Measurements from ENCODE around the gene RIIAD1. TPM values are rescaled to one million over a fixed set of nuclear protein-coding genes. Genes with fewer than 3 reads are reported as not detected.

RIIAD1 gene
- polyA plus RNA-seq, 3 donors = 0.24 TPM; not detected in 2

Other genes with a start within 250 kb of the RIIAD1 start
- gene CGN, start 210.1 kb upstream of the RIIAD1 start, polyA plus RNA-seq (ENCODE audit: insufficient read length in 3 of 3) = 10 to 100 TPM; 44.1 to 58.9 (median 50.9) TPM
- gene TUFT1, start 181.2 kb upstream of the RIIAD1 start, polyA plus RNA-seq (ENCODE audit: insufficient read length in 3 of 3) = 10 to 100 TPM in 2 of 3 donors, 1 to 10 TPM in 1; 8.8 to 14.1 (median 11.7) TPM
- 10 to 100 TPM; 18.4 to 28.1 (median 27.0) TPM for gene SNX27, start 109.5 kb upstream of the RIIAD1 start, polyA plus RNA-seq (ENCODE audit: insufficient read length in 3 of 3)
- under 1 TPM; 0.53 to 0.61 (median 0.58) TPM for gene CELF3, start 4.7 kb upstream of the RIIAD1 start, polyA plus RNA-seq (ENCODE audit: insufficient read length in 3 of 3)
- 100 to 1,000 TPM; 116 to 122 (median 116) TPM for gene MRPL9, start 42.0 kb downstream of the RIIAD1 start, polyA plus RNA-seq (ENCODE audit: insufficient read length in 3 of 3)
- gene TDRKH, start 69.0 kb downstream of the RIIAD1 start, polyA plus RNA-seq (ENCODE audit: insufficient read length in 3 of 3) = 10 to 100 TPM in 1 of 3 donors, 1 to 10 TPM in 2; 8.1 to 13.2 (median 8.4) TPM
- gene LINGO4, start 83.9 kb downstream of the RIIAD1 start, polyA plus RNA-seq (ENCODE audit: insufficient read length in 3 of 3) = not detected
- gene RORC, start 110.3 kb downstream of the RIIAD1 start, polyA plus RNA-seq (ENCODE audit: insufficient read length in 3 of 3) = 1 to 10 TPM in 1 of 3 donors, under 1 TPM in 2; 0.65 to 1.3 (median 0.94) TPM
- under 1 TPM; 0.16 to 0.35 (median 0.23) TPM for gene C2CD4D, start 118.3 kb downstream of the RIIAD1 start, polyA plus RNA-seq (ENCODE audit: insufficient read length in 3 of 3)
- 1 to 10 TPM in 1 of 3 donors, under 1 TPM in 2; 0.46 to 1.2 (median 0.92) TPM for gene THEM5, start 132.2 kb downstream of the RIIAD1 start, polyA plus RNA-seq (ENCODE audit: insufficient read length in 3 of 3)
- gene THEM4, start 188.0 kb downstream of the RIIAD1 start, polyA plus RNA-seq (ENCODE audit: insufficient read length in 3 of 3) = 10 to 100 TPM; 16.0 to 50.2 (median 40.5) TPM